Measurements from ENCODE around the gene EPHX1.

EPHX1 gene

DNA sequence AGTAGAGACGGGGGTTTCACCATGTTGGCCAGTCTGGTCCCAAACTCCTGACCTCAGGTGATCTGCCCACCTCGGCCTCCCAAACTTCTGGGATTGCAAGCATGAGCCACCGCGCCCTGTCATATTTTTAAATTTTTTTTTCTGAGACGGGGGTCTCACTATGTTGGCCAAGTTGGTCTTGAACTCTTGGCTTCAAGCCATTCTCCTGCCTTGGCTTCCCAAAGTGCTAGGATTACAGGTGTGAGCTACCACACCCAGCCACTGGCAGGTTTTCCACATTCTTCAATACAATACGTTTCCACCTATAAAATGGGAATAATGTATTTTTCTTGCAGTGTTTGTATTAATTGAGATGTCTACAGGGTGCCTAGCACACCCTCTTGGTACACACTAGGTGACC, 82.4 kb downstream of the EPHX1 start:
- no peak overlapping the region for H3K27ac ChIP-seq
- TF ChIP-seq, protein P1, sequence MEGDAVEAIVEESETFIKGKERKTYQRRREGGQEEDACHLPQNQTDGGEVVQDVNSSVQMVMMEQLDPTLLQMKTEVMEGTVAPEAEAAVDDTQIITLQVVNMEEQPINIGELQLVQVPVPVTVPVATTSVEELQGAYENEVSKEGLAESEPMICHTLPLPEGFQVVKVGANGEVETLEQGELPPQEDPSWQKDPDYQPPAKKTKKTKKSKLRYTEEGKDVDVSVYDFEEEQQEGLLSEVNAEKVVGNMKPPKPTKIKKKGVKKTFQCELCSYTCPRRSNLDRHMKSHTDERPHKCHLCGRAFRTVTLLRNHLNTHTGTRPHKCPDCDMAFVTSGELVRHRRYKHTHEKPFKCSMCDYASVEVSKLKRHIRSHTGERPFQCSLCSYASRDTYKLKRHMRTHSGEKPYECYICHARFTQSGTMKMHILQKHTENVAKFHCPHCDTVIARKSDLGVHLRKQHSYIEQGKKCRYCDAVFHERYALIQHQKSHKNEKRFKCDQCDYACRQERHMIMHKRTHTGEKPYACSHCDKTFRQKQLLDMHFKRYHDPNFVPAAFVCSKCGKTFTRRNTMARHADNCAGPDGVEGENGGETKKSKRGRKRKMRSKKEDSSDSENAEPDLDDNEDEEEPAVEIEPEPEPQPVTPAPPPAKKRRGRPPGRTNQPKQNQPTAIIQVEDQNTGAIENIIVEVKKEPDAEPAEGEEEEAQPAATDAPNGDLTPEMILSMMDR (conservative IDR thresholded peaks at IDR 0.05): no peak

All from VCaP (cell line).